NCI-H2196 treated with DMSO at 0.1 percent for 48 hours (cell line): ENCODE measurements around the gene SNRNP25.
"Not testable (repeated sequence)": the region's sequence is repeated elsewhere in the genome, so short reads cannot be mapped to it uniquely, and the experiment has no call there.

Source experiments
- DNase-seq: peaks from one replicate; lab custom pipeline; 2025; ENCODE audit not compliant: unreplicated experiment; lab: John Stamatoyannopoulos, UW

SNRNP25 gene

GRCh38 chr16:53346-54236, at the start of gene SNRNP25, which contains the start of gene POLR3K:
SNRNP25 (plus strand) TSS chr16:53828; CDS start chr16:54017, 189 bp downstream.
POLR3K (minus strand) TSS chr16:53608; CDS start chr16:53586, 22 bp downstream.
- peak; percentile 96 for DNase-seq

- DNase-seq: no peak
These were observed 43.5 kb upstream of the SNRNP25 start for GRCh38 chr16:9903-10665.

- peak; percentile 51 for DNase-seq
These were observed 42.9 kb upstream of the SNRNP25 start for GRCh38 chr16:10772-11171.

GRCh38 chr16:17062-17765, 36.4 kb upstream of the SNRNP25 start:
- not testable (repeated sequence) for DNase-seq

- DNase-seq: not testable (repeated sequence)
These were observed 32.7 kb upstream of the SNRNP25 start for GRCh38 chr16:20886-21285.

- not testable (repeated sequence) for DNase-seq
These were observed 29.5 kb upstream of the SNRNP25 start for GRCh38 chr16:24151-24550.

GRCh38 chr16:25926-26348, 27.7 kb upstream of the SNRNP25 start:
- DNase-seq: not testable (repeated sequence)

- DNase-seq: not testable (repeated sequence)
These were observed 23.0 kb upstream of the SNRNP25 start for GRCh38 chr16:30627-31026.

GRCh38 chr16:33154-33876, 20.3 kb upstream of the SNRNP25 start:
- not testable (repeated sequence) for DNase-seq

- DNase-seq: no peak
These were observed 19.6 kb upstream of the SNRNP25 start for GRCh38 chr16:33877-34647.

- DNase-seq: no peak
These were observed 19.0 kb upstream of the SNRNP25 start for GRCh38 chr16:34648-34987.

GRCh38 chr16:35011-35677, 18.5 kb upstream of the SNRNP25 start:
- no peak for DNase-seq

- no peak for DNase-seq
These were observed 17.8 kb upstream of the SNRNP25 start for GRCh38 chr16:35678-36305.

GRCh38 chr16:36336-36984, 17.2 kb upstream of the SNRNP25 start:
- no peak for DNase-seq

- no peak for DNase-seq
These were observed 16.1 kb upstream of the SNRNP25 start for GRCh38 chr16:37511-37910.

GRCh38 chr16:38206-38605, 15.4 kb upstream of the SNRNP25 start:
- DNase-seq: not testable (repeated sequence)

- DNase-seq: peak; percentile 80
These were observed 14.4 kb upstream of the SNRNP25 start for GRCh38 chr16:38941-39892.
